Dendritic cell treated with granulocyte-macrophage colony-stimulating factor and Interleukin-4, amounts not matched to agents 40 ng/mL and 50 ng/mL, for 4 days (primary cell): ENCODE data around the gene RASD2.

Source experiments
- H3K27ac Mint-ChIP-seq: one replicate; pipeline ENCODE4 v1.8.0; 2022; ENCODE audit warnings: mild to moderate bottlenecking, mixed read lengths
- H3K27me3 Mint-ChIP-seq: one replicate; pipeline ENCODE4 v1.8.0; 2022; ENCODE audit warnings: mild to moderate bottlenecking, mixed read lengths
- H3K36me3 Mint-ChIP-seq: one replicate; pipeline ENCODE4 v1.8.0; 2022; ENCODE audit warnings: low read depth, mixed read lengths
- H3K4me1 Mint-ChIP-seq: one replicate; pipeline ENCODE4 v1.8.0; 2022; ENCODE audit warnings: low read depth, mixed read lengths
- H3K4me3 Mint-ChIP-seq: one replicate; pipeline ENCODE4 v1.8.0; 2022; ENCODE audit warnings: mild to moderate bottlenecking, moderate library complexity, mixed read lengths
- H3K9me3 Mint-ChIP-seq: one replicate; pipeline ENCODE4 v1.8.0; 2022; ENCODE audit warnings: mixed read lengths
- intact Hi-C: fragments of 100-400 bp; cut with micrococcal nuclease; formaldehyde crosslinking; loops from one replicate; pipeline ENCODE4 v1.15.0; 2022

The RASD2 gene

DNA sequence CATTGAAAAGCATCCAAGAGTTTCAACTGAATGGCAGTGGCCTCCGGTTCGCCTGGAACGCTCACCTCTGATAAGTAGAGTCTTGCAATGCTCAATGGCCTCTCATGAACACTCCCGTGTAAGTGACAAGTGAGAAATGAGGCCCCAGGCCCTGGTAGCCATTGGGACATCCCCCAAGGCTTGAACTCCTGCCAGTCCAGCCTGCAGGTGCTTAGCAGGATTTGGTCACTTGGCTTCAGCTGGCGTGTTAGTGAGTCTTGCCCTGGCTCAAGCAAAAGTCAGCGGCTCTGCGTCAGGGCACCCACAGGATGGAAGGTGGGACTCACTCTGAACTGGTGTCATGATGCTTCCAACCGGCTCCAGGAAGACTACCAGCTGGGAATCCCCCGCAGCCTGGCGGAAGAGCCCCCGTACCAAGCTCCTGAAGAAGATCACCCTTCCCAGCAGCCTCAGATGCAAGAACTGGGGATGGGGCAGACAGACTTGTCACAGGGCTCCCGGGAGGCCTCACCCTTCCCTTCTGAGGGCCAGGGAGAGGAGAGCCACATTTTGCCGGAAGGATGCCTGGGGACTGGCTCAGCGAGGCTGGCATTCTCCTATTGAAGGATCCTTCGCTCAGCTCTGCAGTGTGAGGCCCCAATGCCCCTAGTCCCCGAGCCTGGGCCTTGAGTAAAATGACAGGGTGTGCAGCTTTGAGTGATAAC lies 57.2 kb downstream of the RASD2 start:
- Mint-ChIP-seq H3K27me3 (peaks cover 19% of the 10 kb centered on the region), H3K4me1 (peaks cover 29% of the 10 kb centered on the region), H3K27ac (peak overlapping the region; percentile 60), H3K4me3 (no peak overlapping the region), H3K36me3 (no peaks in the 10 kb centered on the region), H3K9me3 (no peaks in the 10 kb centered on the region)
- intact Hi-C loops, result no loop called here

DNA sequence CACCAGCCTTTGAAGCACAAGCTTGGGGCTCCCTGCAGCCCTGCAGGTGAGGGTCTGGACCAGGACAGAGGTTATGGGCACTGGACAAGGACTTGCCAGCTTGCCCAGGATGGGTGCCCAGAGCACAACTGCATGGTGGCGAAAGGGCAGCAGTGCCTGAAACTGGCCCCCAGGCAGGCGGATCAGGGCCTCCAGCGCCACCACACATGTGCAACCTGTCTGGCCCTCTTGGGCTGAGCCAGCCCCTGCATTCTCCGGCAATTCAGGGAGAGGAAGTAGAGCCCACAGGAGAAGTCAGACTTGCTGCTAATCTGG lies 57.7 kb downstream of the RASD2 start:
- intact Hi-C loops, result no loop called here
- H3K36me3 Mint-ChIP-seq, result no peaks in the 10 kb centered on the region
- peaks cover 14% of the 10 kb centered on the region for H3K27me3 Mint-ChIP-seq

DNA sequence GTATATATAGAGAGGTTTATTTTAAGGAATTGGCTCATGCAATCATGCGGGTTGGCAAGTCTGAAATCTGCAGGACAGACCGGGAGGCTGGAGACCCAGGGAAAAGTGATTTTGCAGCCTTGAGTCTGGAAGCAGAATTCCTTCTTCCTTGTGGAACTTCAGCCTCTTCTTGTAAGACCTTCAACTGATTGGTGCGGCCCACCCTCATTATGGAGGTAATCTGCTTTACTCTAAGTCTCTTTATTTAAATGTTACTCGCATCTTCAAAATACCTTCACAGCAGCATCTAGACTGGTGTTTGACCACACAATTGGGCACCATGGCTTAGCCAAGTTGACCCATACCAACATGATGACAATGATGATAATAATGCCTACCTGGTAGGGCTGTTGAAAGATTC lies 58.7 kb downstream of the RASD2 start:
- no peaks in the 10 kb centered on the region for H3K36me3 Mint-ChIP-seq
- H3K27me3 Mint-ChIP-seq, result peaks cover 7% of the 10 kb centered on the region
- intact Hi-C loops, result no loop called here
- H3K4me3 Mint-ChIP-seq, result no peak overlapping the region
- H3K9me3 Mint-ChIP-seq, result no peaks in the 10 kb centered on the region
- peaks cover 14% of the 10 kb centered on the region for H3K4me1 Mint-ChIP-seq
- H3K27ac Mint-ChIP-seq, result no peak overlapping the region

More for the DNA sequence above, 57.7 kb downstream of the RASD2 start:
- Mint-ChIP-seq H3K27ac (peak overlapping the region; percentile 60), H3K4me3 (no peak overlapping the region), H3K9me3 (no peaks in the 10 kb centered on the region), H3K4me1 (peaks cover 24% of the 10 kb centered on the region)

DNA sequence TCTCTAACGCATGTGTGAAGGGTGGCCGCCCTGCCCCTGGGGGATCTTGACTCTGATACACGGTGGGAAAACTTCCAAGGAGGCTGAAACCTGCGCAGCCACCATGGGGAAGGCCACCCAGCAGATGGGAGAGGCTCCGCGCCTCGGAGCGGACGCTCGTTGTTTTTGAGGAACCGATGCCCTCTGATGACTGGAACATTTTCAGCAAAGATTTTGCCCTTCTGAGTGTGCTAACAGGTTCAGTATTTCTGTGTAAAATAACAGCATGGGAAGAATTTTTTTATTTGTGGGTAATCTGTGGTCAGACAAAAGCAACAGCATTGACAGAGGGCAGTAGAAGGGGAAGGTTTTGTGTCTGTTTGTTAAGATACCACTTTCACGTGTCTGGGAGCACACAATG lies 59.8 kb downstream of the RASD2 start:
- Mint-ChIP-seq H3K4me3 (no peak overlapping the region), H3K27ac (no peak overlapping the region), H3K27me3 (peaks cover 7% of the 10 kb centered on the region), H3K36me3 (no peaks in the 10 kb centered on the region), H3K4me1 (peaks cover 10% of the 10 kb centered on the region), H3K9me3 (no peaks in the 10 kb centered on the region)
- intact Hi-C loops, result loop anchor here (5.0 kb wide), 1 partner anchor 248 kb away; no protein-coding TSS in a partner anchor

DNA sequence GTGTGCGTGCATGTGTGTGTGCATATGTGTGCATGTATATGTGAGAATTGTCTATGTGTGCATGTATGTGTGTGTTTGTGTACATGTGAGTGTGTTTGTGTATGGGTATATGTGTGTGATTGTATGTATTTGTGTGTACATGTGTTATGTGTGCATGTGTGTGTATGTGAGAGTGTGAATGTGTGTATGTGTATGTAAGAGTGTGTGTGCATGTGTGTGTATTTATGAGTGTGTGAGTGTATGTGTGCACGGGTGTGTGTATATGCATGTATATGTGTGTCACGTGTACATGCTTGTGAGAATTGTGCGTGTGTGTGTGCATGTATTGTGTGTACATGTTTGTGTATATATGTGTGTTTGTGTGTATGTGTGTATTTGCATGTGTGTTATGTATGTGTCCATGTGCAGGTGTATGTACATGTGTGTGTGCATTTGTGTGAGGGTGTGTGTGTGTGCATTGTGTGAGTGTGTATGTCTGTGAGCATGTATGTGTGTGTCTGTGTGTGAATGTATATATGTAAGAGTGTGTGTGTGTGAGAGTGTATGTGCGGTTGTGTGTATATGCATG lies 60.5 kb downstream of the RASD2 start:
- Mint-ChIP-seq H3K36me3 (no peaks in the 10 kb centered on the region), H3K27me3 (peaks cover 9% of the 10 kb centered on the region), H3K27ac (no peak overlapping the region), H3K4me1 (peaks cover 13% of the 10 kb centered on the region), H3K9me3 (no peaks in the 10 kb centered on the region), H3K4me3 (no peak overlapping the region)
- intact Hi-C loops, result loop anchor here (5.0 kb wide), 1 partner anchor 249 kb away; no protein-coding TSS in a partner anchor

DNA sequence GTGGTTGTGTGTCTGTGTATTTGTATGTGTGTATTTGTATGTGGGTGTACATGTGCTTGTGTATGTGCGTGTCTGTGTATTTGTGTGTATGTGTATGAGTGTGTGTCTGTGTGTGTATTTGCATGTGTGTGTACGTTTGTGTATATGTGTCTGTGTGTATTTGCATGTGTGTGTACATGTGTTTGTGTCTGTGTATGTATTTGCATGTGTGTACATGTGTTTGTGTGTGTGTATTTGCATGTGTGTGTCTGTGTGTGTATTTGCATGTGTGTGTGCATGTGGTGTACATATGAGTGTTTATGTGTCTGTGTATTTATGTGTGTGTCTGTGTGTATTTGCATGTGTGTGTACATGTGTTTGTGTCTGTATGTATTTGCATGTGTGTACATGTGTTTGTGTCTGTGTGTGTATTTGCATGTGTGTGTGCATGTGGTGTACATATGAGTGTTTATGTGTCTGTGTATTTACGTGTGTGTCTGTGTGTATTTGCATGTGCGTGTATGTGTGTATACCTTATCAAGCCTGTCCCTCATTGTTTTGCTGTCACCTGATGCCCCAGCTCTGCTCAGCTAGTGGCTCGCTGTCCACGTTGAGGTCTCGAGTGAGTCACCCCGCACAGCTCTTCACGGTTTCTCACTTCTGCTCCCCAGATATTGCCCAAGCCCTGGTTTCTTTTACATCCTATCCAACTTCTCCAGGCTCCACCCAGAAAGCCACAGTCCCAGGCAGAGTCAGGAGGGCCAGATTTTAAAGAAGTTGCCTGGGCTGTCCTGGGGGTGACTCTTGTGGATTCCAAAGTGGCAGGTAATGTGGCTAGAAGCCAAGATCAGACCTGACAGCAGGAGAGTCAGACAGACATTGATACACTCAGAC lies 61.3 kb downstream of the RASD2 start:
- Mint-ChIP-seq H3K4me1 (peaks cover 19% of the 10 kb centered on the region), H3K27me3 (peaks cover 12% of the 10 kb centered on the region), H3K4me3 (no peak overlapping the region), H3K36me3 (no peaks in the 10 kb centered on the region), H3K27ac (no peak overlapping the region), H3K9me3 (no peaks in the 10 kb centered on the region)
- intact Hi-C loops, result loop anchor here (5.0 kb wide), 1 partner anchor 250 kb away; no protein-coding TSS in a partner anchor
